ENCODE data around the gene NUTF2. TPM values are rescaled to one million over a fixed set of nuclear protein-coding genes. Genes with fewer than 3 reads are reported as not detected.

The NUTF2 gene
- total RNA-seq, 5 donors from 2014 or later (not counting 1 experiment from before 2014, with no cell fraction given), result 37.4 to 55.0 (median 48.3) TPM

- ATAC-seq (replicated peaks in 1 of 4) (no peak), DNase-seq (no peak)
- H3K4me3 ChIP-seq (ENCODE audit: control insufficient read depth in 1 of 2, extremely low read depth in 1 of 2, low read length in 1 of 2), result no peak overlapping the region
- H3K4me1 ChIP-seq (ENCODE audit: control insufficient read depth in 1 of 2, extremely low read depth in 1 of 2, insufficient read depth in 2 of 2, low read length in 2 of 2), result no peaks in the 10 kb centered on the region
- ChIA-PET CTCF (interaction anchor here in 1 of 2 donors (0.6 to 1.3 kb wide), 3 partner anchors 10 to 35 kb away, joined by 3 to 6 read pairs (median 4); no protein-coding TSS in a partner anchor), POLR2A (no interaction called here)
- Mint-ChIP-seq H3K9me3 (no peaks in the 10 kb centered on the region), H3K4me3 (no peak overlapping the region), H3K4me1 (peaks cover 0 to 7% (median 0%) of the 10 kb centered on the region in 3 donors), H3K27ac (no peak overlapping the region), H3K36me3 (peaks cover 26% of the 10 kb centered on the region), H3K27me3 (no peaks in the 10 kb centered on the region)
- H3K36me3 ChIP-seq (ENCODE audit: control insufficient read depth in 2 of 2, extremely low read depth in 1 of 2, insufficient read depth in 1 of 2, low read length in 1 of 2), result peaks cover 18 to 52% of the 10 kb centered on the region in 2 donors
- no peak overlapping the region for H3K27ac ChIP-seq (ENCODE audit: low read length)
- no peaks in the 10 kb centered on the region for H3K27me3 ChIP-seq (replicated peaks in 1 of 2; ENCODE audit: control insufficient read depth in 2 of 2, extremely low read depth in 1 of 2, insufficient read depth in 2 of 2, low read length in 1 of 2)
- no peaks in the 10 kb centered on the region for H3K9me3 ChIP-seq
- WGBS (ENCODE audit: insufficient coverage), result 94% methylated on average over 10 of the region's 12 CpGs
Measured at GRCh38 chr16:67885545-67885944, 38.8 kb downstream of the NUTF2 start.

DNA sequence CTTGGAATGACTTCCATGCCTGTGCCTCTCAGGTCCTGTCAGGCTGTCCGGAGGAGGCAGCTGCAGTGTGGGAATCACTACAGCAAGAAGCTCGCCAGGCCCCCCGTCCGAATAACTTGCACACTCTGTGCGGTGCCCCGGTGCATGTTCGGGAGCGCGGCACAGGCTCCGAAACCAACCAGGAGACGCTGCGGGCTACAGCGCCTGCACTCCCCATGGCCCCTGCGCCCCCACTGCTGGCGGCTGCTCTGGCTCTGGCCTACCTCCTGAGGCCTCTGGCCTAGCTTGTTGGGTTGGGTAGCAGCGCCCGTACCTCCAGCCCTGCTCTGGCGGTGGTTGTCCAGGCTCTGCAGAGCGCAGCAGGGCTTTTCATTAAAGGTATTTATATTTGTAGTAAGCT is 39.2 kb downstream of the NUTF2 start:
- Mint-ChIP-seq H3K4me3 (no peak overlapping the region), H3K4me1 (peaks cover 0 to 7% (median 0%) of the 10 kb centered on the region in 3 donors), H3K27ac (no peak overlapping the region), H3K9me3 (no peaks in the 10 kb centered on the region), H3K36me3 (peaks cover 26% of the 10 kb centered on the region), H3K27me3 (no peaks in the 10 kb centered on the region)
- WGBS (ENCODE audit: insufficient coverage), result 98% methylated on average over 16 of the region's 19 CpGs
- Histone ChIP-seq H3K4me1 (ENCODE audit: control insufficient read depth in 1 of 2, extremely low read depth in 1 of 2, insufficient read depth in 2 of 2, low read length in 2 of 2) (no peaks in the 10 kb centered on the region), H3K9me3 (no peaks in the 10 kb centered on the region), H3K27me3 (replicated peaks in 1 of 2; ENCODE audit: control insufficient read depth in 2 of 2, extremely low read depth in 1 of 2, insufficient read depth in 2 of 2, low read length in 1 of 2) (no peaks in the 10 kb centered on the region), H3K27ac (ENCODE audit: low read length) (no peak overlapping the region), H3K4me3 (ENCODE audit: control insufficient read depth in 1 of 2, extremely low read depth in 1 of 2, low read length in 1 of 2) (no peak overlapping the region), H3K36me3 (ENCODE audit: control insufficient read depth in 2 of 2, extremely low read depth in 1 of 2, insufficient read depth in 1 of 2, low read length in 1 of 2) (peaks cover 18 to 48% of the 10 kb centered on the region in 2 donors)
- DNase-seq, result no peak
- ChIA-PET POLR2A (no interaction called here), CTCF (interaction anchor here in 1 of 2 donors (0.6 to 1.3 kb wide), 2 partner anchors 11 kb away, joined by 4 to 6 read pairs; no protein-coding TSS in a partner anchor)
- no peak for ATAC-seq (replicated peaks in 1 of 4)

DNA sequence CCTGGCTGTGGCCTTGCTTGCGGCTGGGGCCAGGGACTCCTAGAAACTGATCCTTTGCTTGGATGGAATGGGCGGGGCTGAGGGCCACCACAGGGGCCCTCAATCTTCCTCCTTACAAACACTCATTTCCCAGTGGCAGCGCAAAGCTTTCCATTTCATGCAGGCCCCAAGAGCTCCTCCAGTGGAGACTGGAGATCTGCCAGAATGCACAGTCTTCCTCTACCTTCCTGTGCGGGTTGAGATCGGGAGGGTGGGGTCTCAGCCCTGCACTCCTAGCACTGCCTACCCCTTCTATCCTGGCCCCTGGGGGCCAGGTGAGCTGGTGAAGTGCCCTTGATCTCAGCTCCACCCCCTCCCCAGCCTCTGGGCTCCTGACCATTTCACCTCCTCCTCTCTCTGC is 39.7 kb downstream of the NUTF2 start:
- POLR2A ChIA-PET, result interaction anchor here in 1 of 2 donors (0.6 kb wide), 1 partner anchor 141 kb away, joined by 3 read pairs; no protein-coding TSS in a partner anchor
- H3K27me3 ChIP-seq (replicated peaks in 1 of 2; ENCODE audit: control insufficient read depth in 2 of 2, extremely low read depth in 1 of 2, insufficient read depth in 2 of 2, low read length in 1 of 2), result no peaks in the 10 kb centered on the region
- H3K9me3 Mint-ChIP-seq, result no peaks in the 10 kb centered on the region
- CTCF ChIA-PET, result interaction anchor here in 1 of 2 donors (1.3 kb wide), 1 partner anchor 11 kb away, joined by 4 read pairs; no protein-coding TSS in a partner anchor
- WGBS (ENCODE audit: insufficient coverage), result 100% methylated on average over 1 of the region's 5 CpGs
- no peak overlapping the region for H3K4me3 Mint-ChIP-seq
- no peaks in the 10 kb centered on the region for H3K9me3 ChIP-seq
- peaks cover 22% of the 10 kb centered on the region for H3K36me3 Mint-ChIP-seq
- DNase-seq (no peak), ATAC-seq (replicated peaks in 1 of 4) (no peak)
- peaks cover 18 to 44% of the 10 kb centered on the region in 2 donors for H3K36me3 ChIP-seq (ENCODE audit: control insufficient read depth in 2 of 2, extremely low read depth in 1 of 2, insufficient read depth in 1 of 2, low read length in 1 of 2)
- no peaks in the 10 kb centered on the region for H3K27me3 Mint-ChIP-seq
- H3K4me3 ChIP-seq (ENCODE audit: control insufficient read depth in 1 of 2, extremely low read depth in 1 of 2, low read length in 1 of 2), result no peak overlapping the region
- no peak overlapping the region for H3K27ac ChIP-seq (ENCODE audit: low read length)
- peak overlapping the region in 1 of 2 donors; percentile 27 for H3K27ac Mint-ChIP-seq
- H3K4me1 Mint-ChIP-seq, result peaks cover 0 to 7% (median 0%) of the 10 kb centered on the region in 3 donors
- H3K4me1 ChIP-seq (ENCODE audit: control insufficient read depth in 1 of 2, extremely low read depth in 1 of 2, insufficient read depth in 2 of 2, low read length in 2 of 2), result no peaks in the 10 kb centered on the region

- no CpG with 5 or more reads among the region's 3 CpGs for WGBS (ENCODE audit: insufficient coverage)
- Histone ChIP-seq H3K27ac (ENCODE audit: low read length) (no peak overlapping the region), H3K9me3 (no peaks in the 10 kb centered on the region), H3K36me3 (ENCODE audit: control insufficient read depth in 2 of 2, extremely low read depth in 1 of 2, insufficient read depth in 1 of 2, low read length in 1 of 2) (peaks cover 6 to 25% of the 10 kb centered on the region in 2 donors), H3K4me1 (ENCODE audit: control insufficient read depth in 1 of 2, extremely low read depth in 1 of 2, insufficient read depth in 2 of 2, low read length in 2 of 2) (peaks cover 3 to 5% of the 10 kb centered on the region in 2 experiments), H3K4me3 (ENCODE audit: control insufficient read depth in 1 of 2, extremely low read depth in 1 of 2, low read length in 1 of 2) (no peak overlapping the region), H3K27me3 (replicated peaks in 1 of 2; ENCODE audit: control insufficient read depth in 2 of 2, extremely low read depth in 1 of 2, insufficient read depth in 2 of 2, low read length in 1 of 2) (no peaks in the 10 kb centered on the region)
- no peaks in the 10 kb centered on the region for H3K9me3 Mint-ChIP-seq
- H3K36me3 Mint-ChIP-seq, result peaks cover 8% of the 10 kb centered on the region
- POLR2A ChIA-PET, result interaction anchor here in 1 of 2 donors (0.5 kb wide), 1 partner anchor 8 kb away, joined by 3 read pairs; no protein-coding TSS in a partner anchor
- no peak overlapping the region for H3K4me3 Mint-ChIP-seq
- no peak for DNase-seq
- H3K4me1 Mint-ChIP-seq, result peaks cover 8 to 12% (median 8%) of the 10 kb centered on the region in 3 donors
- H3K27ac Mint-ChIP-seq, result peak overlapping the region in 1 of 2 donors; percentile 16
- H3K27me3 Mint-ChIP-seq, result no peaks in the 10 kb centered on the region
- CTCF ChIA-PET, result no interaction called here
- no peak for ATAC-seq (replicated peaks in 1 of 4)
Measured at GRCh38 chr16:67888331-67888730, 41.6 kb downstream of the NUTF2 start.

DNA sequence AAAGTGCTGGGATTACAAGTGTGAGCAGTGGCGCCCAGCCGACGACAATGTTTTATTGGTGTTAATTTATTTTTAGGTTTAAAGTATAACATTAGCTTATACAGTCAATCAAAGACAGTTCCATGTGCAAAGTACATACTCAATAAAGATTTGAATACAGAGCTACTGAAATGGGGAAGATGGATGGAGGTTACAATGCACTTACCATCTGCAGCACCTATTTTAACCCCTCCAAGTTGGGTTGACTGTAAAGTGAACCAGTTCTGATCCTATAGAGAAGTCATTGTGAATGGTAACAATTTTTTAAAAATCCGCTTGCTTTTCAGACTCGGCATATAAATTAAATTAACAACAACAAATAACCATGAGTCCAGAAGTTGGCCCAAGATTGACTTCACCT is 45.6 kb downstream of the NUTF2 start:
- ChIA-PET POLR2A (interaction anchor here in 1 of 2 donors (0.6 kb wide), 1 partner anchor 46 kb away, joined by 9 read pairs; no protein-coding TSS in a partner anchor), CTCF (interaction anchor here in 1 of 2 donors (0.6 to 0.7 kb wide), 2 partner anchors 89 to 375 kb away, joined by 3 to 5 read pairs; no protein-coding TSS in a partner anchor)
- Histone ChIP-seq H3K4me3 (ENCODE audit: control insufficient read depth in 1 of 2, extremely low read depth in 1 of 2, low read length in 1 of 2) (peak overlapping the region in 1 of 2 donors; percentile 95), H3K27ac (ENCODE audit: low read length) (peak overlapping the region; percentile 30), H3K36me3 (ENCODE audit: control insufficient read depth in 2 of 2, extremely low read depth in 1 of 2, insufficient read depth in 1 of 2, low read length in 1 of 2) (peaks cover 0 to 3% of the 10 kb centered on the region in 2 donors), H3K9me3 (no peaks in the 10 kb centered on the region), H3K27me3 (replicated peaks in 1 of 2; ENCODE audit: control insufficient read depth in 2 of 2, extremely low read depth in 1 of 2, insufficient read depth in 2 of 2, low read length in 1 of 2) (no peaks in the 10 kb centered on the region), H3K4me1 (ENCODE audit: control insufficient read depth in 1 of 2, extremely low read depth in 1 of 2, insufficient read depth in 2 of 2, low read length in 2 of 2) (peaks cover 14 to 27% of the 10 kb centered on the region in 2 experiments)
- no CpG with 5 or more reads among the region's 5 CpGs for WGBS (ENCODE audit: insufficient coverage)
- no peak for DNase-seq
- Mint-ChIP-seq H3K36me3 (peaks cover 4% of the 10 kb centered on the region), H3K9me3 (no peaks in the 10 kb centered on the region), H3K27me3 (no peaks in the 10 kb centered on the region), H3K27ac (peak overlapping the region; percentile 86 to 87), H3K4me3 (peak overlapping the region; percentile 81 to 96 (median 95)), H3K4me1 (peaks cover 36 to 47% (median 42%) of the 10 kb centered on the region in 3 donors)
- no peak for ATAC-seq (replicated peaks in 1 of 4)

GRCh38 chr16:67892899-67893742 is 46.4 kb downstream of the NUTF2 start, which contains the start of gene PSKH1:
Gene PSKH1, plus strand, starts transcription at chr16:67893254. Its CDS starts 15,496 bp downstream, at chr16:67908750.
- CTCF ChIA-PET, result interaction anchor here in 1 of 2 donors (0.6 to 1.3 kb wide), 3 partner anchors 9 to 148 kb away, joined by 3 to 6 read pairs (median 4); no protein-coding TSS in a partner anchor
- H3K9me3 ChIP-seq, result no peaks in the 10 kb centered on the region
- Mint-ChIP-seq H3K9me3 (no peaks in the 10 kb centered on the region), H3K4me3 (peak within 1 kb of the TSS; percentile 90 to 96 (median 95)), H3K27ac (peak within 1 kb of the TSS; percentile 87 to 91), H3K36me3 (peaks cover 4% of the 10 kb centered on the region), H3K4me1 (peaks cover 40 to 50% (median 45%) of the 10 kb centered on the region in 3 donors), H3K27me3 (no peaks in the 10 kb centered on the region)
- ATAC-seq (replicated peaks in 1 of 4) (peak; percentile 97 to 98 (median 98)), DNase-seq (peak; percentile 79 to 96 (median 91))
- whole genome bisulfite sequencing (ENCODE audit: insufficient coverage), result under 1% methylated on average over 88 of the region's 90 CpGs
- H3K27ac ChIP-seq (ENCODE audit: low read length), result peak within 1 kb of the TSS; percentile 85
- H3K27me3 ChIP-seq (replicated peaks in 1 of 2; ENCODE audit: control insufficient read depth in 2 of 2, extremely low read depth in 1 of 2, insufficient read depth in 2 of 2, low read length in 1 of 2), result no peaks in the 10 kb centered on the region
- peaks cover 0 to 3% of the 10 kb centered on the region in 2 donors for H3K36me3 ChIP-seq (ENCODE audit: control insufficient read depth in 2 of 2, extremely low read depth in 1 of 2, insufficient read depth in 1 of 2, low read length in 1 of 2)
- peak within 1 kb of the TSS; percentile 87 to 95 for H3K4me3 ChIP-seq (ENCODE audit: control insufficient read depth in 1 of 2, extremely low read depth in 1 of 2, low read length in 1 of 2)
- POLR2A ChIA-PET, result interaction anchor here in 1 of 2 donors (0.6 to 1.2 kb wide), 3 partner anchors 43 to 86 kb away, joined by 8 to 10 read pairs (median 9); no protein-coding TSS in a partner anchor
- peaks cover 14 to 27% of the 10 kb centered on the region in 2 experiments for H3K4me1 ChIP-seq (ENCODE audit: control insufficient read depth in 1 of 2, extremely low read depth in 1 of 2, insufficient read depth in 2 of 2, low read length in 2 of 2)
